HepG2 (cell line): Measurements from ENCODE around the gene ZSWIM8. TPM values are rescaled to one million over a fixed set of nuclear protein-coding genes. Genes with fewer than 3 reads are reported as not detected.
A peak's percentile ranks its signal among the peaks of the same experiment; 100 is the strongest.

Experiments used
- BCLAF1 ChIP-seq: fragments of 450-650 bp; IDR thresholded peaks from 2 replicates; pipeline ENCODE4 v1.6.1; 2017; ENCODE audit warnings: mild to moderate bottlenecking
- DNMT3B ChIP-seq: conservative IDR thresholded peaks from 2 replicates; pipeline ENCODE4 v1.6.1; 2016; ENCODE audit warnings: missing biosample characterization, control low read depth
- DR1 ChIP-seq: sonication (generic); formaldehyde crosslinking; IDR thresholded peaks from 2 replicates; pipeline ENCODE4 v1.8.0; 2021; ENCODE audit warnings: mild to moderate bottlenecking, missing genetic modification reagents, inconsistent platforms
- FOXJ3 ChIP-seq: sonication (generic); formaldehyde crosslinking; IDR thresholded peaks from 2 replicates; pipeline ENCODE4 v1.4.0; 2020; ENCODE audit warnings: missing genetic modification reagents, mild to moderate bottlenecking, borderline replicate concordance
- FOXK1 ChIP-seq: sonication (generic); formaldehyde crosslinking; IDR thresholded peaks from 2 replicates; pipeline ENCODE4 v1.4.0; 2020; ENCODE audit warnings: low read depth, missing genetic modification reagents, borderline replicate concordance
- IRF2 ChIP-seq: IDR thresholded peaks from 2 replicates; pipeline ENCODE4 v1.6.1; 2018; ENCODE audit warnings: missing genetic modification reagents, missing compliant biosample characterization
- MATR3 ChIP-seq: sonication (generic); formaldehyde crosslinking; IDR thresholded peaks from 2 replicates; pipeline ENCODE4 v1.4.0; 2020; ENCODE audit warnings: missing genetic modification reagents
- MTA3 ChIP-seq: sonication (generic); formaldehyde crosslinking; IDR thresholded peaks from 2 replicates; pipeline ENCODE4 v1.4.0; 2020; ENCODE audit warnings: missing genetic modification reagents
- PAXIP1 ChIP-seq: sonication (generic); formaldehyde crosslinking; conservative IDR thresholded peaks from 2 replicates; pipeline ENCODE4 v1.4.0; 2020; ENCODE audit warnings: mild to moderate bottlenecking, missing genetic modification reagents, moderate library complexity
- RFXAP ChIP-seq: sonication (generic); formaldehyde crosslinking; IDR thresholded peaks from 2 replicates; pipeline ENCODE4 v1.4.0; 2020; ENCODE audit warnings: missing genetic modification reagents, borderline replicate concordance
- SMAD1 ChIP-seq: sonication (generic); formaldehyde crosslinking; IDR thresholded peaks from 2 replicates; pipeline ENCODE4 v1.4.0; 2020; ENCODE audit warnings: missing genetic modification reagents, low read depth, mild to moderate bottlenecking, borderline replicate concordance
- SP140L ChIP-seq: sonication (generic); formaldehyde crosslinking; IDR thresholded peaks from 2 replicates; pipeline ENCODE4 v1.4.0; 2020; ENCODE audit warnings: missing genetic modification reagents, borderline replicate concordance
- SPEN ChIP-seq: sonication (generic); formaldehyde crosslinking; IDR thresholded peaks from 2 replicates; pipeline ENCODE4 v1.5.1; 2020; ENCODE audit warnings: low read depth, mild to moderate bottlenecking, missing genetic modification reagents
- ZBTB49 ChIP-seq: sonication (generic); formaldehyde crosslinking; IDR thresholded peaks from 2 replicates; pipeline ENCODE4 v1.4.0; 2020; ENCODE audit warnings: missing genetic modification reagents, borderline replicate concordance
- ZNF101 ChIP-seq: sonication (generic); formaldehyde crosslinking; IDR thresholded peaks from 2 replicates; pipeline ENCODE4 v1.4.0; 2020; ENCODE audit warnings: mild to moderate bottlenecking, low read depth, missing genetic modification reagents, borderline replicate concordance
- ZNF136 ChIP-seq: sonication (generic); formaldehyde crosslinking; IDR thresholded peaks from 2 replicates; pipeline ENCODE4 v1.8.1; 2022; ENCODE audit warnings: low read depth, mild to moderate bottlenecking, moderate library complexity, missing genetic modification reagents
- ZNF326 ChIP-seq: sonication (generic); formaldehyde crosslinking; IDR thresholded peaks from 2 replicates; pipeline ENCODE4 v1.4.0; 2020; ENCODE audit warnings: missing genetic modification reagents, borderline replicate concordance
- ZNF547 ChIP-seq: sonication (generic); formaldehyde crosslinking; IDR thresholded peaks from 2 replicates; pipeline ENCODE4 v1.5.1; 2020; ENCODE audit warnings: mild to moderate bottlenecking, missing genetic modification reagents
- ZNF580 ChIP-seq: IDR thresholded peaks from 2 replicates; pipeline ENCODE4 v1.6.1; 2016; ENCODE audit warnings: low read depth, borderline replicate concordance
- ZNF878 ChIP-seq: sonication (generic); formaldehyde crosslinking; IDR thresholded peaks from 2 replicates; pipeline ENCODE4 v1.8.1; 2023; ENCODE audit warnings: mild to moderate bottlenecking, missing genetic modification reagents, moderate library complexity
- polyA plus RNA-seq, 8 experiments: library from polyadenylated mRNA; depleted of rRNA in 3 of 8; stranded (reverse) in 7 of 8; unstranded in 1 of 8; fragments of >200 nt; fragmentation: Illumina TruSeq in 4 of 8; extraction: Trizol in 4 of 8; gene quantifications; 2 replicates each; pipeline versions ENCODE4 v1.2.1 to v1.2.3, GENCODE V29; 2011 to 2016; ENCODE audit warnings: low read depth in 4 of 8, missing spikeins in 1 of 8, mixed read lengths in 1 of 8; ENCODE audit not compliant: insufficient read depth in 1 of 8
- total RNA-seq, 5 experiments: library from RNA; depleted of rRNA; stranded (reverse); fragments of >200 nt; fragmentation: Illumina TruSeq; extraction: Trizol; gene quantifications; 2 replicates each; pipeline ENCODE4 v1.2.3, GENCODE V29; 2016; ENCODE audit warnings: low read depth in 1 of 5

The ZSWIM8 gene
- total and polyA plus RNA-seq, 2 of the 13 experiments (the other 11 are each of a cell fraction or from before 2014, with no cell fraction given), result 39.9 to 98.2 TPM

GRCh38 chr10:73781879-73782748 lies 3.3 kb upstream of the ZSWIM8 start, which contains the start of gene CHCHD1 (continued):
- TF ChIP-seq MATR3, result no peak
- peak; percentile 74; the same call in 1 of the 2 replicates for TF ChIP-seq SP140L (CRISPR knock-in tag)
- TF ChIP-seq ZNF878 (CRISPR knock-in tag), result no peak
- no peak for TF ChIP-seq MTA3 (CRISPR knock-in tag)
- TF ChIP-seq RFXAP (CRISPR knock-in tag), result peak; percentile 68; the same call in 1 of the 2 replicates
- TF ChIP-seq ZNF101, result no peak
- TF ChIP-seq SPEN (CRISPR knock-in tag), result peak; percentile 93
- no peak for TF ChIP-seq ZNF547
- TF ChIP-seq ZNF136 (CRISPR knock-in tag), result peak; percentile 42; the same call in 1 of the 2 replicates
- TF ChIP-seq BCLAF1, result no peak
- peak; percentile 85 for TF ChIP-seq IRF2 (CRISPR knock-in tag)
- TF ChIP-seq ZNF580, result peak; percentile 18; the same call in 1 of the 2 replicates
- TF ChIP-seq FOXJ3 (CRISPR knock-in tag), result peak; percentile 16; the same call in 1 of the 2 replicates
- TF ChIP-seq PAXIP1 (CRISPR knock-in tag), result peak; percentile 43
- peak; percentile 34; the same call in 1 of the 2 replicates for TF ChIP-seq DR1 (CRISPR knock-in tag)
- peak; percentile 74; the same call in 1 of the 2 replicates for TF ChIP-seq FOXK1 (CRISPR knock-in tag)
- TF ChIP-seq DNMT3B (CRISPR knock-in tag), result 0 out of 2 replicates have a peak, but pooled peaks have one; percentile 48
- TF ChIP-seq ZNF326 (CRISPR knock-in tag), result no peak
- TF ChIP-seq ZBTB49 (CRISPR knock-in tag), result no peak
- no peak for TF ChIP-seq SMAD1 (CRISPR knock-in tag)
